PFSK-1 (cell line): ENCODE results near the gene C5orf58.

Experiments used
- FOXP2 ChIP-seq: optimal IDR thresholded peaks from 2 replicates; pipeline ENCODE3; 2011; ENCODE audit warnings: borderline replicate concordance, control low read depth, inconsistent platforms; ENCODE audit not compliant: insufficient read depth; ENCODE audit errors: extremely low read length, extremely low read depth
- POLR2AphosphoS5 ChIP-seq: IDR thresholded peaks from 2 replicates; pipeline ENCODE4 v1.6.1; 2012; ENCODE audit warnings: low read depth, mild to moderate bottlenecking, control low read depth, low read length, moderate library complexity
- REST ChIP-seq, 2 experiments: IDR thresholded peaks; 2 replicates each; pipeline versions ENCODE4 v1.6.1 to v1.8.0; 2011 to 2012; ENCODE audit warnings: low read depth in 2 of 2, low read length in 2 of 2, control low read depth in 1 of 2, inconsistent platforms in 1 of 2, mild to moderate bottlenecking in 1 of 2, moderate library complexity in 1 of 2; ENCODE audit not compliant: insufficient read depth in 1 of 2
- SIN3A ChIP-seq: IDR thresholded peaks from 2 replicates; pipeline ENCODE4 v1.6.1; 2012; ENCODE audit warnings: mild to moderate bottlenecking, low read length, moderate library complexity, borderline replicate concordance; ENCODE audit not compliant: insufficient read depth
- TAF1 ChIP-seq: IDR thresholded peaks from 2 replicates; pipeline ENCODE4 v1.6.1; 2012; ENCODE audit warnings: low read length, control low read depth, borderline replicate concordance; ENCODE audit not compliant: insufficient read depth

Gene C5orf58

GRCh38 chr5:170275376-170275994, 42.7 kb downstream of the C5orf58 start:
- no peak for TF ChIP-seq TAF1
- no peak for TF ChIP-seq FOXP2
- TF ChIP-seq REST (IDR thresholded peaks at IDR 0.05; ENCODE audit: insufficient read depth in 1 of 2, low read depth in 2 of 2, low read length in 2 of 2) = no peak
- no peak for TF ChIP-seq POLR2AphosphoS5
- no peak for TF ChIP-seq SIN3A

- TF ChIP-seq SIN3A (no peak), POLR2AphosphoS5 (no peak), REST (IDR thresholded peaks at IDR 0.05; ENCODE audit: insufficient read depth in 1 of 2, low read depth in 2 of 2, low read length in 2 of 2) (no peak), FOXP2 (no peak), TAF1 (no peak)
Observed at GRCh38 chr5:170276140-170276539, 43.4 kb downstream of the C5orf58 start.

GRCh38 chr5:170277867-170278281, 45.1 kb downstream of the C5orf58 start:
- TF ChIP-seq REST (IDR thresholded peaks at IDR 0.05; ENCODE audit: insufficient read depth in 1 of 2, low read depth in 2 of 2, low read length in 2 of 2) = no peak
- no peak for TF ChIP-seq FOXP2
- no peak for TF ChIP-seq POLR2AphosphoS5
- TF ChIP-seq TAF1 = no peak
- TF ChIP-seq SIN3A = no peak

GRCh38 chr5:170278611-170279458, 46.0 kb downstream of the C5orf58 start:
- TF ChIP-seq REST (IDR thresholded peaks at IDR 0.05; ENCODE audit: insufficient read depth in 1 of 2, low read depth in 2 of 2, low read length in 2 of 2) (no peak), SIN3A (no peak), POLR2AphosphoS5 (no peak), TAF1 (no peak), FOXP2 (no peak)
